OCI-LY1 (cell line): ENCODE data around the gene DDI2.
A peak's percentile ranks its signal among the peaks of the same experiment; 100 is the strongest.

ENCODE experiments used
- H2AFZ ChIP-seq: fragments of 200-600 bp; sonication (generic), shearing (Covaris generic); 2 replicates; pipeline ENCODE4 v1.6.0; 2014; ENCODE audit warnings: antibody characterized with exemption, mild to moderate bottlenecking, low read length
- H3F3A ChIP-seq: fragments of 200-600 bp; sonication (generic), shearing (Covaris generic); 2 replicates; pipeline ENCODE4 v1.6.0; 2014; ENCODE audit warnings: mild to moderate bottlenecking, antibody characterized with exemption, low read length, moderate library complexity; ENCODE audit not compliant: insufficient read depth
- H3K27ac ChIP-seq: fragments of 200-600 bp; sonication (generic); 2 replicates; pipeline ENCODE4 v1.5.1; 2014; ENCODE audit warnings: low read length, mixed run types, mild to moderate bottlenecking, low read depth; ENCODE audit not compliant: poor library complexity, severe bottlenecking
- H3K27me3 ChIP-seq: fragments of 200-600 bp; sonication (generic); 2 replicates; pipeline ENCODE4 v1.6.0; 2014; ENCODE audit warnings: antibody characterized with exemption, mild to moderate bottlenecking, low read length, moderate library complexity; ENCODE audit not compliant: insufficient read depth
- H3K36me3 ChIP-seq: fragments of 200-600 bp; sonication (generic); 2 replicates; pipeline ENCODE4 v1.6.1; 2014; ENCODE audit warnings: mild to moderate bottlenecking, antibody characterized with exemption, low read length, moderate library complexity, mixed read lengths; ENCODE audit not compliant: insufficient read depth
- H3K4me1 ChIP-seq: fragments of 200-600 bp; sonication (generic); 2 replicates; pipeline ENCODE4 v1.5.1; 2014; ENCODE audit warnings: mild to moderate bottlenecking, low read length, moderate library complexity; ENCODE audit not compliant: insufficient read depth, severe bottlenecking
- H3K4me2 ChIP-seq: fragments of 200-600 bp; sonication (generic), shearing (Covaris generic); 2 replicates; pipeline ENCODE4 v1.6.1; 2014; ENCODE audit warnings: low read length
- H3K4me3 ChIP-seq: fragments of 200-600 bp; sonication (generic); 2 replicates; pipeline ENCODE4 v1.5.1; 2014; ENCODE audit warnings: low read length, low read depth, mild to moderate bottlenecking, mixed read lengths; ENCODE audit not compliant: poor library complexity, severe bottlenecking
- H3K79me2 ChIP-seq: fragments of 200-600 bp; shearing (Covaris generic); 2 replicates; pipeline ENCODE4 v1.6.1; 2016; ENCODE audit warnings: mixed run types, low read length, mixed read lengths; ENCODE audit not compliant: insufficient read depth
- H3K9ac ChIP-seq: fragments of 200-600 bp; sonication (generic), shearing (Covaris generic); 2 replicates; pipeline ENCODE4 v1.6.1; 2014; ENCODE audit warnings: mild to moderate bottlenecking, low read length, mixed read lengths
- H3K9me2 ChIP-seq: fragments of 200-600 bp; sonication (generic), shearing (Covaris generic); 2 replicates; pipeline ENCODE4 v1.6.1; 2014; ENCODE audit warnings: low read depth, mild to moderate bottlenecking, low read length, mixed read lengths
- H3K9me3 ChIP-seq: fragments of 200-600 bp; shearing (Covaris generic); 2 replicates; pipeline ENCODE4 v1.6.1; 2014; ENCODE audit warnings: low read length, mixed read lengths
- H4K20me1 ChIP-seq: fragments of 200-600 bp; sonication (generic), shearing (Covaris generic); 2 replicates; pipeline ENCODE4 v1.6.0; 2016; ENCODE audit warnings: mild to moderate bottlenecking, low read length; ENCODE audit not compliant: insufficient read depth
- CTCF ChIP-seq: fragments of 200-600 bp; sonication (generic), shearing (Covaris generic); IDR thresholded peaks from 2 replicates; pipeline ENCODE4 v1.5.1; 2017; ENCODE audit warnings: mild to moderate bottlenecking, antibody characterized with exemption, low read length, moderate library complexity, mixed read lengths
- EZH2 ChIP-seq: fragments of 200-600 bp; sonication (generic), shearing (Covaris generic); IDR thresholded peaks from 2 replicates; pipeline ENCODE4 v1.8.0; 2017; ENCODE audit warnings: borderline replicate concordance, mixed run types, mild to moderate bottlenecking, antibody characterized with exemption, low read length, moderate library complexity, mixed read lengths

DDI2 gene

GRCh38 chr1:15618077-15618654, 908 bp downstream of the DDI2 start:
- peak overlapping the region; percentile 94 for H3K4me3 ChIP-seq
- H3K9me3 ChIP-seq, result no peaks in the 10 kb centered on the region
- no peaks in the 10 kb centered on the region for H3F3A ChIP-seq
- H3K4me1 ChIP-seq, result peaks cover 30% of the 10 kb centered on the region
- no peaks in the 10 kb centered on the region for H3K9me2 ChIP-seq
- peak overlapping the region; percentile 68 for H3K27ac ChIP-seq
- H3K36me3 ChIP-seq, result peaks cover 9% of the 10 kb centered on the region; the same call in 1 of the 2 replicates
- peak overlapping the region; percentile 91 for H3K9ac ChIP-seq
- no peaks in the 10 kb centered on the region for H3K27me3 ChIP-seq
- H3K79me2 ChIP-seq, result peaks cover 56% of the 10 kb centered on the region
- no peaks in the 10 kb centered on the region for H4K20me1 ChIP-seq
- H2AFZ ChIP-seq, result no peak overlapping the region
- H3K4me2 ChIP-seq, result peak overlapping the region; percentile 87
- TF ChIP-seq EZH2 (no peak), CTCF (no peak)

- Histone ChIP-seq H3K9me2 (no peaks in the 10 kb centered on the region), H3K9ac (peak overlapping the region; percentile 91), H4K20me1 (no peaks in the 10 kb centered on the region), H3K4me1 (peaks cover 30% of the 10 kb centered on the region), H3K27me3 (no peaks in the 10 kb centered on the region), H3K79me2 (peaks cover 62% of the 10 kb centered on the region), H3K36me3 (peaks cover 9% of the 10 kb centered on the region; the same call in 1 of the 2 replicates), H3K4me2 (peak overlapping the region; percentile 87), H3K27ac (peak overlapping the region; percentile 68), H2AFZ (no peak overlapping the region), H3F3A (no peaks in the 10 kb centered on the region), H3K4me3 (peak overlapping the region; percentile 94), H3K9me3 (no peaks in the 10 kb centered on the region)
- TF ChIP-seq EZH2 (no peak), CTCF (no peak)
Observed at GRCh38 chr1:15618655-15619525, 1.6 kb downstream of the DDI2 start.

DNA sequence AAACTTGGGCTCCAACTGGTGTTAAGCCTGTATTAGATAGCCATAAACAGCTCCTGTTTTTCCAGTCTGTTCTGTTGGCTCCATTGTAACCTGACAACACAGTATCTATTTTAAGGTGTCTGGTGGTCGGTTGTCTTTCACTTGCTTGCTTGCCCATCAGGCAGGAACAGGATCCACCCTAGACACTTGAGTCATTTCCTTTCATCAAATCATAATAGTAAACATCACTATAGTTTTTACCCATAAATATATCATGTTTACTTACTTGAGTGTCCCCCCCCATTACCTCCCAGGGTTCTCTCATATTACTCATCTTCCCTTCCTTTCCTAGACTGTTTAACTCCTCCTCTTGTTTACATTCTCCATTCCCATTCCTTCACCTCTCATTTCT, 2.9 kb downstream of the DDI2 start:
- H3K4me1 ChIP-seq, result peaks cover 40% of the 10 kb centered on the region
- H4K20me1 ChIP-seq, result peaks cover 2% of the 10 kb centered on the region; the same call in 1 of the 2 replicates
- no peaks in the 10 kb centered on the region for H3K27me3 ChIP-seq
- TF ChIP-seq CTCF (no peak), EZH2 (no peak)
- no peak overlapping the region for H3K27ac ChIP-seq
- no peaks in the 10 kb centered on the region for H3K9me2 ChIP-seq
- peak overlapping the region; percentile 40 for H3K4me2 ChIP-seq
- no peak overlapping the region for H2AFZ ChIP-seq
- H3K9ac ChIP-seq, result no peak overlapping the region
- no peaks in the 10 kb centered on the region for H3K9me3 ChIP-seq
- no peaks in the 10 kb centered on the region for H3F3A ChIP-seq
- peaks cover 75% of the 10 kb centered on the region for H3K79me2 ChIP-seq
- H3K4me3 ChIP-seq, result peak overlapping the region; percentile 15
- H3K36me3 ChIP-seq, result peaks cover 9% of the 10 kb centered on the region; the same call in 1 of the 2 replicates
